Stimulated activated naive B cell treated with anti-CD40 and anti-IgM and Interleukin-4, amounts not matched to agents 10 μg/mL and 1 μg/mL and 100 μg/mL, for 72 hours (primary cell): Measurements from ENCODE around the gene RERE.

ENCODE experiments used
- ATAC-seq, 2 donors: fragments of 150-1000 bp; cut with Tn5 transposase; replicated peaks; 2 replicates each; pipeline ENCODE4 v1.10.0; 2021; ENCODE audit warnings: moderate library complexity in 1 of 2
- DNase-seq: peaks from one replicate; pipeline ENCODE4 v3.0.0; 2021
- H3K27ac Mint-ChIP-seq: one replicate; pipeline ENCODE4 v1.8.0; 2022; ENCODE audit warnings: mild to moderate bottlenecking, mixed read lengths
- H3K27me3 Mint-ChIP-seq, 2 donors: one replicate each; pipeline ENCODE4 v1.8.0; 2022; ENCODE audit warnings: mixed read lengths in 2 of 2
- H3K36me3 Mint-ChIP-seq, 2 donors: one replicate each; pipeline ENCODE4 v1.8.0; 2022; ENCODE audit warnings: mixed read lengths in 2 of 2, mild to moderate bottlenecking in 1 of 2
- H3K4me1 Mint-ChIP-seq, 2 donors: one replicate each; pipeline ENCODE4 v1.8.0; 2022; ENCODE audit warnings: mixed read lengths in 2 of 2, mild to moderate bottlenecking in 1 of 2
- H3K4me3 Mint-ChIP-seq, 2 donors: one replicate each; pipeline ENCODE4 v1.8.0; 2022; ENCODE audit warnings: mild to moderate bottlenecking in 2 of 2, mixed read lengths in 2 of 2, moderate library complexity in 1 of 2
- H3K9me3 Mint-ChIP-seq, 2 donors: one replicate each; pipeline ENCODE4 v1.8.0; 2022; ENCODE audit warnings: mixed read lengths in 2 of 2, mild to moderate bottlenecking in 1 of 2

RERE gene

DNA sequence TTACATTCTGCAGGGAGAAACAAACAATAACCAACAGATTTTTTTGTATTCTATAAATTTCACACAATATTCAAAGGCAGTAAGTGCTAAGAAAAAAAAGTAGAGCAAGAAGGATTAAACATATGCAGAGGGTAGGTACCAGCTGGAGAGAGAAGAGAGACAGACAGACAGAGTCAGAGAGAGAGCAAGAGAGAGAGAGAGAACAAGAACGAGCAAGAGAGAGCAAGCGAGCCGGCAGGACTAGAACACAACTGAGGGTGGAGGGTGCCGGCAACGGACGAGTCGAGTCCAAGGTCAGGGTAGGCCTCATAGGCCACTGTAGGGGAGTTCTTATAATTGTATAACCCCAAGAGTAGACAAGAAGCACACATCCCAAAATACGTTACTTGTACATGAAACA is 97.1 kb downstream of the RERE start:
- H3K4me1 Mint-ChIP-seq, result peaks cover 30 to 63% of the 10 kb centered on the region in 2 donors
- H3K36me3 Mint-ChIP-seq, result peaks cover 0 to 7% of the 10 kb centered on the region in 2 donors
- no peaks in the 10 kb centered on the region for H3K9me3 Mint-ChIP-seq
- ATAC-seq, result no peak
- H3K27ac Mint-ChIP-seq, result peak overlapping the region; percentile 6
- DNase-seq, result no peak
- H3K4me3 Mint-ChIP-seq, result no peak overlapping the region
- H3K27me3 Mint-ChIP-seq, result no peaks in the 10 kb centered on the region

DNA sequence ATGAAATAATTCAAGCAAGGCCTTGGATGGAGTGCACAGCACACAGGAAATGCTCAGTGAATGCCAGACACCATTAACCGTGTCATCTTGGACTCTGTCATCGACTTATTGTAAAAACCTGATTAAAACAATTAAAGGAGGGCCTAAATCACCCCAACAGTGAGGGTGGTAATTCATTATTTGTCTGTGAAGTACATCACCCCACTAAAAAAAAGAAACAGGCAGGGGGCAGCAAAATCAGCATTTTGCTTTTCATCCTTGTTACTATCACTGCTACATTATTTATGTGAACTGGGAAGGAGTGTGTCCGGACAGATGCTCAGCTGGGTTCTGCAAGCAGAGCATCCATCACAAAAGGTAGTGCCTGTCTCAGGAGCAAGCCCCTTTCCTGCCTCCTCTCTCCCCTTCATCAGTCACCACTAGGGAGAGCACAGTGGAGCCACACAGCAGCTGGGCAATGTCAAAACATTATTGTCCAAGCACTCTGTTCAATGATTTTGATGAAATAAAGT is 98.5 kb downstream of the RERE start:
- Mint-ChIP-seq H3K9me3 (peaks cover 1 to 6% of the 10 kb centered on the region in 2 donors), H3K4me1 (peaks cover 36 to 71% of the 10 kb centered on the region in 2 donors), H3K27ac (no peak overlapping the region), H3K27me3 (no peaks in the 10 kb centered on the region), H3K36me3 (peaks cover 5 to 13% of the 10 kb centered on the region in 2 donors), H3K4me3 (no peak overlapping the region)
- DNase-seq (no peak), ATAC-seq (peak in 1 of 2 donors; percentile 14)

GRCh38 chr1:8717148-8717547 is 100.3 kb downstream of the RERE start:
- DNase-seq (no peak), ATAC-seq (no peak)
- H3K27me3 Mint-ChIP-seq, result no peaks in the 10 kb centered on the region
- peaks cover 1 to 6% of the 10 kb centered on the region in 2 donors for H3K9me3 Mint-ChIP-seq
- no peak overlapping the region for H3K27ac Mint-ChIP-seq
- H3K4me1 Mint-ChIP-seq, result peaks cover 32 to 59% of the 10 kb centered on the region in 2 donors
- no peak overlapping the region for H3K4me3 Mint-ChIP-seq
- H3K36me3 Mint-ChIP-seq, result peaks cover 5 to 13% of the 10 kb centered on the region in 2 donors

DNA sequence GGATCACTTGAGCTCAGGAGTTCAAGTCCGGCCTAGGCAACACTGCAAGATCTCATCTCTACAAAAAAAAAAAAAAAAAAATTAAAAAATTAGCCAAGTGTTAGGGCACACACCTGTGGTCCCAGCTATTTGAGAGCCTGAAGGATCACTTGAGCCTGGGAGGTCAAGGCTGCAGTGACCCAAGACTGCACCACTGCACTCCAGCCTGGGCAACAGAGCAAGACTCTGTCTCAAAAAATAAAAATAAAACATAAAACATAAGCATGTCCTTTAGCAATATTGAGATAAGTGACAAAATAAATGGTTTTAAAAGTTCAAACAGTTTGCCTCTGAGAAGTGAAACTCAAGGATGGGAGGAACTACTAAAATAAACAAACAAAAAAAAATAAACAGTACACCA is 101.2 kb downstream of the RERE start:
- H3K4me1 Mint-ChIP-seq, result peaks cover 28 to 58% of the 10 kb centered on the region in 2 donors
- no peak overlapping the region for H3K4me3 Mint-ChIP-seq
- H3K9me3 Mint-ChIP-seq, result peaks cover 1 to 6% of the 10 kb centered on the region in 2 donors
- H3K27ac Mint-ChIP-seq, result no peak overlapping the region
- DNase-seq (no peak), ATAC-seq (no peak)
- peaks cover 5 to 13% of the 10 kb centered on the region in 2 donors for H3K36me3 Mint-ChIP-seq
- no peaks in the 10 kb centered on the region for H3K27me3 Mint-ChIP-seq

DNA sequence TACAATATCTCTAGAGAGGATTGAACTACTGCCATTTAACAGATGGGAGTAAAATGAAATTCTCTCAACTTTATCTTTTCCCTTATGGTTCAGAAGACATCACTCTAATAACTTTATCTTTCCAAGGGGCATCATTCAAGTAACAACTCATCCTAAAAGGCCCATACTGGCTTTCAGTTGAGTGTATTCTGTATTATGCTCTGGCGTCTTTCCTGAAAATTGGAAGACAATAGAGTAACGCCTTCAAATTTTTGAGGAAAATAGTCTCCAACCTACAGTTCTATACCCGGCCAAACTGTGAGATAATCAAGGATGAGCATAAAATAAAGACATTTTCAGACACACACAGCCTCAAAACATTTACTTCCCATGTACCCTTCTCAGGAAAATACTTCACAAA is 103.3 kb downstream of the RERE start:
- peaks cover 1 to 6% of the 10 kb centered on the region in 2 donors for H3K9me3 Mint-ChIP-seq
- peak overlapping the region; percentile 93 for H3K27ac Mint-ChIP-seq
- peak overlapping the region; percentile 15 to 55 for H3K4me3 Mint-ChIP-seq
- ATAC-seq (no peak), DNase-seq (no peak)
- peaks cover 25 to 55% of the 10 kb centered on the region in 2 donors for H3K4me1 Mint-ChIP-seq
- H3K27me3 Mint-ChIP-seq, result no peaks in the 10 kb centered on the region
- H3K36me3 Mint-ChIP-seq, result peaks cover 5 to 9% of the 10 kb centered on the region in 2 donors

- ATAC-seq (peak; percentile 91), DNase-seq (no peak)
- no peaks in the 10 kb centered on the region for H3K27me3 Mint-ChIP-seq
- peaks cover 4 to 10% of the 10 kb centered on the region in 2 donors for H3K9me3 Mint-ChIP-seq
- H3K4me1 Mint-ChIP-seq, result peaks cover 25 to 44% of the 10 kb centered on the region in 2 donors
- H3K4me3 Mint-ChIP-seq, result peak overlapping the region; percentile 69 to 75
- H3K27ac Mint-ChIP-seq, result peak overlapping the region; percentile 90
- peaks cover 8 to 13% of the 10 kb centered on the region in 2 donors for H3K36me3 Mint-ChIP-seq
Measured at GRCh38 chr1:8712413-8713231, 104.8 kb downstream of the RERE start.

DNA sequence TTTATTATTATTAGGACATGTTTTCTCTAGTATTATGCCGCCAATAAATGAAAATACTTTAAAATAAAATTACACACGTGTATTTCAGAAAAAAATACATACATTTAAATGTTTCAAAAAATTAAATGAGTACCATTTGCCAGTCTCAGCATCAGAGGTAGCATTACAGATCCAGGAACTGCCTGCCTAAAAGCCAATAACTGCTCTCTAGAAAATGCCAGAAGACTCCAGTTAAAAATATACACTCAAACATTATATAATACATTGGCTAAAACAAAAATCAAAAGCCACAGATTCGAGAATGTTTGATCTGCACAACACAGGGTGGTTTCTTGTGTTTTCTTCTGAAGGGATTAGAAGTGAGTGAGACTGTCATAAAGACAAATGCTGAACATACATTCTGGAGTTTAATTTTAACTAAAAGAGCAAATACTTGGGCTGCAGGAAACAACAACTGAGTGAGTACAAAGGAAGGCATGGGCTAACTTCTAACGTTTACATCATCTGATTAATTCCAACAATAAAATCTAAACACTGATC is 105.5 kb downstream of the RERE start:
- no peaks in the 10 kb centered on the region for H3K27me3 Mint-ChIP-seq
- DNase-seq, result no peak
- peaks cover 23 to 50% of the 10 kb centered on the region in 2 donors for H3K4me1 Mint-ChIP-seq
- H3K9me3 Mint-ChIP-seq, result peaks cover 4 to 10% of the 10 kb centered on the region in 2 donors
- peak overlapping the region; percentile 90 for H3K27ac Mint-ChIP-seq
- H3K4me3 Mint-ChIP-seq, result peak overlapping the region; percentile 69 to 75
- peaks cover 8 to 12% of the 10 kb centered on the region in 2 donors for H3K36me3 Mint-ChIP-seq
- peak in 1 of 2 donors; percentile 18 for ATAC-seq

GRCh38 chr1:8711151-8711550 is 106.3 kb downstream of the RERE start:
- Mint-ChIP-seq H3K27me3 (no peaks in the 10 kb centered on the region), H3K4me3 (peak overlapping the region; percentile 2 to 21), H3K9me3 (peaks cover 4 to 10% of the 10 kb centered on the region in 2 donors), H3K4me1 (peaks cover 25 to 51% of the 10 kb centered on the region in 2 donors), H3K27ac (peak overlapping the region; percentile 26), H3K36me3 (peaks cover 8 to 12% of the 10 kb centered on the region in 2 donors)
- ATAC-seq (no peak), DNase-seq (no peak)

- Mint-ChIP-seq H3K36me3 (peaks cover 3 to 5% of the 10 kb centered on the region in 2 donors), H3K27ac (no peak overlapping the region), H3K9me3 (peaks cover 3 to 4% of the 10 kb centered on the region in 2 donors), H3K4me1 (peaks cover 28 to 55% of the 10 kb centered on the region in 2 donors), H3K4me3 (no peak overlapping the region), H3K27me3 (no peaks in the 10 kb centered on the region)
- ATAC-seq (no peak), DNase-seq (no peak)
Measured at GRCh38 chr1:8708259-8708658, 109.2 kb downstream of the RERE start.

DNA sequence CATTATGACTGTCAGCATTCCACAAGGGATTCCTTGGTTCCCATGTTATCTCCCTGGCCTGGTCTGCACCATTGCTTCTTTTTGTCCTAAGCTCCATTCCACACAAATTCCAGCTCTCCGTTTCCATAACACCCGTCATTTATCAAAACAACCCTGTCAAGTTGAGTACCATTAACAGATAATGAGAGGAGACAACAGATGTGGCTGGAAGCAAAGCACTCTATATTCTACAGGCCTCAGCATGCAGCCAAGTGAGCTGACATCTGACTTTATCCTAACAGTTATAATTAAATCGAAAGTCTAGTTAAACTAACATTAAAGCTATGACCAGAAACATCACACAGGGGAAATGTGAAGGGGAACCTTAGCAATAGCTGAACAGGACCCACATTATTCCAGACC is 110.4 kb downstream of the RERE start:
- Mint-ChIP-seq H3K4me3 (no peak overlapping the region), H3K4me1 (peaks cover 23 to 51% of the 10 kb centered on the region in 2 donors), H3K27me3 (no peaks in the 10 kb centered on the region), H3K27ac (peak overlapping the region; percentile 16), H3K36me3 (peaks cover 3 to 8% of the 10 kb centered on the region in 2 donors), H3K9me3 (peaks cover 3 to 4% of the 10 kb centered on the region in 2 donors)
- ATAC-seq, result no peak
- no peak for DNase-seq

- H3K27me3 Mint-ChIP-seq, result no peaks in the 10 kb centered on the region
Measured at GRCh38 chr1:8706291-8706690, 111.1 kb downstream of the RERE start.

GRCh38 chr1:8704866-8705506 is 112.5 kb downstream of the RERE start:
- Mint-ChIP-seq H3K4me3 (no peak overlapping the region), H3K36me3 (peaks cover 3 to 11% of the 10 kb centered on the region in 2 donors), H3K9me3 (peaks cover 3 to 4% of the 10 kb centered on the region in 2 donors), H3K27me3 (no peaks in the 10 kb centered on the region), H3K4me1 (peaks cover 23 to 50% of the 10 kb centered on the region in 2 donors), H3K27ac (peak overlapping the region; percentile 26)
- DNase-seq (no peak), ATAC-seq (no peak)

More at GRCh38 chr1:8706291-8706690, 111.1 kb downstream of the RERE start:
- Mint-ChIP-seq H3K4me3 (no peak overlapping the region), H3K36me3 (peaks cover 3 to 11% of the 10 kb centered on the region in 2 donors), H3K27ac (no peak overlapping the region), H3K4me1 (peaks cover 23 to 52% of the 10 kb centered on the region in 2 donors), H3K9me3 (peaks cover 3 to 4% of the 10 kb centered on the region in 2 donors)
- no peak for ATAC-seq
- DNase-seq, result no peak

DNA sequence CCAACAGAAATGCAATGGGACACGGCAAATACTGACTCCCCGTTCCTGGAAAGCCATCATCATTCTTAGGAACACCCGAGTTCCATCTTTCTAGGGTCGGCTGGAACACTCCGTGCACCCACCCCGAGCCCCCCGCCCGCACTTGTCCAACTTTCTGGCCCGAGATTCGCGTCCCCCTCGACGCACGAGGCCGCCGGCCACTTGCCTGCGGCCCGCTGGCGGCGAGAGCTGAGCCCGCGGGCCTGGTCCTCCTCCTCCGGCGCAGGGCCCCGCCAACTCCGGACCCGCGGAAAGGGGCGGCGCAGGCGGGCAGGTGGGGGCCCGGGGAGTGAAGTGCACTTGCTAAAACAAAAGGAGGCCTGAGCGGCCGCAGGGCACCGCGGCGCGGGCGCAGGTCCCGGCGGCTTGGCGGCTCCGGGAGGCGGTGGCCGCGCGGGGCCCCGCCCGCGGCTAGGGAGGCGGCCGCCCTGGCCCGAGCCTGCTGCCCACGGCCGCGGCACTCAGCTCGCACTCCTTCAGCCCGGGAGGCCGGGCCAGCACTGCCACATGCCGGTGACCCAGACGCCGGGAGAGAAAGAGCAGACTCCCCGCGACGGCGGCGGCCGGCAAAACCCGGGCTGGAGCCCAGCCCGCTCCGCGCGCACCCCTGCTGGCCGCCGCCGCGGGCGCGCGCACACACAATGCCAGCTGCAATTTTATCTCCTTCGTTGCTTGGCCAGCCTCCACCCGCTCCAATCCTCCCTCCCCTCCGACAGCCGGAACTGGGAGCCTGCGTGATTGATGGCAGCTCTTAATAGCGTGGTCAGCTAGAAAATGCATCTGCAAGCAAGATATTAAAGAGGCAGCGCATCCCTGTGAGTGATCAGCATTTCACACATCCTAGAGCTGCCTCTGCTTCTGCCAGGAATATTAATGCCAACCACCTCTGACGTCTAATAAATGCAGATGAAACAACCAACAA is 114.3 kb downstream of the RERE start:
- H3K27me3 Mint-ChIP-seq, result no peaks in the 10 kb centered on the region
- H3K4me1 Mint-ChIP-seq, result peaks cover 27 to 56% of the 10 kb centered on the region in 2 donors
- ATAC-seq, result peak; percentile 78 to 85
- DNase-seq, result peak; percentile 80
- peak overlapping the region; percentile 86 to 91 for H3K4me3 Mint-ChIP-seq
- peaks cover 0 to 14% of the 10 kb centered on the region in 2 donors for H3K36me3 Mint-ChIP-seq
- H3K27ac Mint-ChIP-seq, result peak overlapping the region; percentile 92
- no peaks in the 10 kb centered on the region for H3K9me3 Mint-ChIP-seq
